ENCODE data around the gene RGS6.
A peak's percentile ranks its signal among the peaks of the same experiment; 100 is the strongest.

Gene RGS6

DNA sequence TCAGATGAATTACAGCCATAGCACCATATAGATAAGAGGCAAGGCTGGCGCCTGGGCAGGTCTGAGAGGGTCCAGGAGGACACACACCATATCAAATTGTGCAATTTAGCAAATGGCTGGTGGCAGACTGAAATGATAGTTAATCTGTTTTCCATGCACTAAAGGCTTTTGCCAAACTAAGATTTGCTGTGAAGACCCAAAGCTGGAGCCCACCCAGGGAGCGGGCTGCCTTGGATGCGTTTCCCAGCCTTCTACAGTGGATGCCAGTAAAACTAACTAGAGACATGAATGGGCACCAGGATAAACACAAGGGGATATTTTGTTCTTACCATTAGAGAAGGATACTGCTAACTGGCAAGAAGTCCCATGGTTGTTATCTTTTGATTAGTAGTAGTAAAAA is 486.6 kb downstream of the RGS6 start:
- DNase-seq, result no peak

DNA sequence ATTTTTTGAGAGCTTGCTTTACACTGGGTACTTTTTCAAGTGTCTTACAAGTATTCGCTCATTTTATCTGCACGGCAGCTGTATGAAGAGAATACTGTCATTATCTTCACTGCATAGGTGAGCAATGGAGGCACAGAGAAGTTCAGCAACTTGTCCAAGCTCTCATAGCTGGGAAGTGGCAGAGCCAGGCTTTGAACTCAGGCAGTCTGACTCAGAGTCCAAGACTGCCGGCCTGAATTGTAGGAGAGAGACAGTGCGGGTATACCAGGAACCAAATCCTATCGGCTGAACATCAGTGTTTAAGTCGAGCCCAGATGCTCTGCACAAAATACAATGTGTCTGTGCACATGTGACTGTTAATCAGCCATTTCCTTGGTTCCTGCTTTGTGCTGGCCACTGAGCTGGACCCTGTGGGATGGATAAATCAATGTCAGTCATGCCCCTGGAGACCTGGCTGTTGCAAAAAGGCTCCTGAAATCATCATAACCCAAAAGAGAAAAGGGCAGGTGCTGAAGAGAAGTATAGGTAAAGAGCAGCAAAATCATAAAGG is 487.1 kb downstream of the RGS6 start:
- DNase-seq, result no peak

DNA sequence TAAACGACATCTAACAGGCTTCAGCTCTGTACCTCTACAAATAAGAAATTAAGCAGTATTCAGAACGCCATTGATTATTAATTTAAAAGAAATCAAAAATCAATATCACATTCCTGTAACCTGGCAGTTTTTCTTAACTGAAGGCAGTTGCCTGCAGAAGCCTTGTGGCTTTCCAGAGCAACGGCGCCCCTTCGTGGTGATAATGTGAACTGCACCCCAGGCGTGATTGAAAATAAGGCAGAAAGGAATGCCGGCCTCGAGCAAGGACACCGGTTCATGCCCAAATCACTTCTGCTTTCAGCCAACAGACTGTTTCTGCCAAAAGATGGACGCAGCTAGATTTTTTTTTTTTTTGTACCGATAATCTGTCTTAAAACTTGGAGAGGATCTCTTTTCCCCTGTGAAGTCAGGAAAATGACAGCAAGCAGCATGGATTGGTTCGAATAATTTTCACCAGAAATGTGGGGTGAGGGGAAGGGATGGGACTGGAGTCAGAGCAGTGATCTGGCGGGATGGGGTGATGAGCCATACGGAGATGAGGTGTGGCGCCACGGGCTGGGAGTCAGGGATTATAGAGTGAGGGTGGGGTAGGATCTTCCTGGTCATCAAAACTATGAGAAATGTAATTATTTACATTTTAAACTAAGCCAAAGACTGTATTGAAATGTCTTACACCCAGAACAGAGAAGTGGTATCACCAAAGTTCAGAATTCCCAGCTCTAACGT is 488.7 kb downstream of the RGS6 start:
- peak; percentile 37 for DNase-seq

DNA sequence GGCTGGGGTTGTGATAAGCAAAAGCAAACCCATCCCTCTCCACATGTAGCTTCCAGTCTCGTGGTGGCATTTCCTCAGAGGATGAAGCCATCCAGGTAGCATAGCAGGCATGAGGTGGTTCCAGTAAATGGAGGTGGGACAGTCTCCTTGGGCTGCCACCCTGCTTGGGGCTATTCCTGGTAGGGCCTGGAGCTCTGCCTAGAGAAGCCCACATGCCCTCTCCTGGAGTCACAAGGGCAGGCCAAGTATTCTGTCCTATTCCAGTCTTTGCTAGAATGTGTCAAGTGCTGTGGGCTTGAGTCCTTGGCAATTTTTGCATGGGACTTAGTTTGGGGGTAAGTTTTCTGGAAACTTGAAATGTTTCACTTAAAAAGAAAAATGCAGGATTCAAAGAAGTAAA is 491.7 kb downstream of the RGS6 start:
- DNase-seq, result no peak

DNA sequence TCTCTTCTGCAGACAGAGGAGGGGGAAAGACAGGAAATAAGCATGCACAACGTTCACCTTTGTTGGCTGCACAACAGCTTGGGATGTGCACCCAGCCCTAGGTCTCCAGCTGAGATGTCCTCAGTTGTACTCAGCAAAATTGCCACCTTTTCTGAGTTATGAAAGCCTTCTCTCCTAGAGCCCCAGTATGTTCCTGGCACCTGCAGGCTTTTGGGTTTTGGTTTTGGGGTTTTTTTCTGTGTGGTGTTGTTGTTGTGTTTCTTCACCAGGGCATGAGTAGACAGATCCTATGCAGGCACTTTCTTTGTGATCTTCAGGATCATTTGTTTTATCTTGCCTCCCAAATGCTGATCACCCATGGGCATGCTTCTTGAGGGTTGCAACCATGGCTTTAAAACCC is 498.2 kb downstream of the RGS6 start:
- no peak for DNase-seq

DNA sequence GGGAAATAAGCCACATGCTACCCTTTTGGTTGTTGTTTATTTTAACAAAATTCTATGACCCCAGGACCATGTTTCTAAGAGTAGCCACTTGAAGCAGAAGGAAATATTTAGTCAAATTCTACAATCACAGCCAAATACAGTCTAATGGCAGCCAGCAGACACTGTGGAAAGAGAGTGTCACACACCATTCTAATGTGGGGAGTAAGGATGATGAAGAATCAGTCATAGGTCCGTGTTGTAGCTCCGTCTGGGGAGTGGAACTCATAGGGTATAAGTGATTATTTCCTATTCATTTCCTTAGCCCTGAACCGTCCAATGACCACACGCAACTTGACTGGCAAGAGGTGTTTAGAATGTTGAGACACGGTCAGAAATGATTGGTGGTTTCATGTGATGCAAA is 500.5 kb downstream of the RGS6 start:
- DNase-seq, result no peak

DNA sequence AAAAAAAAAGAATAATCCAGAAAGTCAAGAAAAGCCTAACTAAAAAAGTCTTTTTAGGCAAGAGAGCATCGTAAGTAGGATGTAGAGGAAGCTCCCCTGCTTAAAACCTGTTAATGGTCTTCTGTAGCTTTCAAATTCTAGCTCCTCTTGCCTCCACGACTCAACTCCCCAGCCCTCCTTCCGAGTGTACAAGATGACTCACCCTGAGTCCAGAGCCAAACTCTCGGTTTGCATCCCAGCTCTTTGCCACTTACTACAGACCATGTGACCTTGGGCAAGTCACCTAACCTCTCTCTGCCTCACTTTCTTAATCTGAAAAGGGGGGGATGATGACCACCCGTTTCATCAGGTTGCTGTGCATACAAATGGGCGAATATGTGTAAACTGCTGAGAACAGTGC is 501.3 kb downstream of the RGS6 start:
- no peak for DNase-seq

DNA sequence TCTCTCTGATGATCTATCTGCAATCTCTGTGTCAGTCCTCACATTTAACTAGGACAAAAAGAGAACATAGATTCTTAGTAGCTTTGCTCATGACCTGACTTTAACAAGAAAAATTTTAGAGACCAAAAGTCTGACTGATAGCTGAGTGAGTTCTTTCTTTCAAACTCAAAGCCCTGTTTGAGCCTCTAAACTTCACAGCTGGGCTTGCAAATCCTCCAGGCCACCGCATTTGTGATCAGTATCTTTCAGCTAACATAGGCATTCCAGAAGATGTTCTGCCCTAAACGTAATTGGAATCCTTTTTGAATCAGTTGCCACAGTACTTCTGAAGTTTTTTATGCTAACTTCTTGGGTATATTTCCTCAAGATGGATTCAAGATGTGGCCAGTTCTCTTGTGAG is 502.6 kb downstream of the RGS6 start:
- DNase-seq, result no peak

DNA sequence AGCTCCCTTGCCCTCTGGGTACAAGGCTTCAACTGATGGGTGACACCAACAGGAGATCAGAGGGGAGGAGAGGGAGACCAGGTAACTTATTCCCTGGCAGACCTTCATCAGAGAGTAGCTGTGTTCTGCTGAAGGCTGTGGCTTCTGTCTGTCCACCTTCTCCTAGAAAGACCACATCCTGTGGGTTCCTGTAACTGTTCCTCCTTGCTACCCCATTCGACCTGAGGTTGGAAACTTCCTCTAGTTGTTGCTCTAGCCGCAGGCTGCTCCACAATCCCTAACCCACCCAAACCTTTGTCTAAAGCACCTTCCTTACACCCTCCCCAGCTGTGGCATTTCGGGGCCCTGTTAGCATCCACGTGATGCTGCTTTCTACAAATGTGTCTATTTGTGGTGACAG is 507.5 kb downstream of the RGS6 start:
- no peak for DNase-seq

DNA sequence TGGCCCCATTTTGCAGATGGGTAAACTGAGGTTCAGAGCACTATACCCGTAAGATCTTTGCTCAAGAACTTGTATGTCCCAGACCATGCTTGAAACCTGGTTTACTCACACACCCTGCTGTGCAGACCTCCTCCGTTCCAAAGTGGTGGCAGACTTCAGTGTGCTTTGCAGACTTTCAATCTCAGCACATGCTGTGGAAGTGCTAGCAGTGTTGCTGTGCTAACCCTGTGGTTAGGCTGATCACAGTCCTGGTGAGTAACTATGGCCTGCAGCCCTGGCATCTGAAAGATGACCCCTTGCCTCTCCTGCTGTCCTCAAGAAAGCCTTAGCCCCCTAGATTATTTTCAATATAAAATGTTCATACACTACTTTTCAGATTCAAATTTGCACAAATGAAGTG is 511.0 kb downstream of the RGS6 start:
- DNase-seq, result no peak

DNA sequence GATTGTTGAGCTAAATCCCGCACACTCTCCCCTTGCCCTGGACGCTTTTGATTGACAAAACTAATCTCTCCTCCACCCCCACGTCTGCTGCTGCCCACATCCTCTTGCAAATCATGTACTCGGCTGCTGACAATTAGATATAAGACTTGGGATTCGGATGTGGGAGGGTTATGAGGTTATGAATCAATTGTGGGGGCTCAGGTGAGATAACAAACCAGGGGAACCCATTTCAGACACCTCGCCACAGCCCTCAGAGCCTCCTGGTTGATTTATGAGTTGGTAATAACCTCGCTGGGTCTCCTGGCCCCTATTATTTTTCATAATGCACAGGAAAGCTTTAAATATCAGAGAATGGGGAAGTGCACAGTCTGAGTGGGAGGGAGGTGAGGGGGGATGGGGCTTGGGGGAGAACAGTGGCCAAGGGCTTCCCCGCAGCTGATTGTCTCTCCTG is 511.8 kb downstream of the RGS6 start:
- DNase-seq, result no peak

DNA sequence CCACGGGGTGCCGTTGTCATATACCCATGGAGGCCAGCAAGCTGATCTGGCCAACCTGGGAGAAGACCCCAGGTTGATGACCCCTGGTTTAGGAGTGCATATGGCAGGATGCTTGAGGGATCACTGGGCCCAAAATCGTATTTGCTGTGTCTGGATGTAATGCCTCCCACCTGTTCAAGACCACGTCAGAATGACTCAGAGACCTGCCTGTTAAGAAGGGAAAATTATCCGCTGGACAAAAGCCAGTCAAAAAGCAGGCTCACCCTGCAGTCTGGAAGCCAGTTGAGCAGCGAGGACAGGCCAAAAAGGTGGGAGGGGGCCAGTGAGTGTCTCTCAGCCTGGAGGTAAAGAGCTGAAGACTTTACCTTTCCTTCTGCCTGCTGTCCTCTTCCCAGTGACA is 512.5 kb downstream of the RGS6 start:
- no peak for DNase-seq

DNA sequence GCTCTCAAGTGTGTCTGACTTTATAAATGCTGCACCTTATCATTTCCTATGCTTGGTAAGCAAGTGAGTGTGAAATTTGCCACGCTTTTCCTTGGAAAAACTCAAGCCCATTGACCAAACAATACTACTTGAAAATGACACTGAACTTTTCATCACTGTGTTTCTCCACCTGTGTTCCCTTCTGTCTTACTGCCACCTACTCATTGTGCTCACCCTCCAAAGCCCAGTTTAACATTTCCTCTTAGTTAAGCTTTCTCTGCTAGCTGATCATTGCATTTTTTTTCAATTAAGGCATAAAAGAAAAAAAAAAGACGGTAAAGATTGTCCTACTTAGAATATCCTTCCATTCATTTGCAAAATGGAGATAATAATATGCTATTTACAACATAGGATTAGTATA is 516.0 kb downstream of the RGS6 start:
- no peak for DNase-seq

DNA sequence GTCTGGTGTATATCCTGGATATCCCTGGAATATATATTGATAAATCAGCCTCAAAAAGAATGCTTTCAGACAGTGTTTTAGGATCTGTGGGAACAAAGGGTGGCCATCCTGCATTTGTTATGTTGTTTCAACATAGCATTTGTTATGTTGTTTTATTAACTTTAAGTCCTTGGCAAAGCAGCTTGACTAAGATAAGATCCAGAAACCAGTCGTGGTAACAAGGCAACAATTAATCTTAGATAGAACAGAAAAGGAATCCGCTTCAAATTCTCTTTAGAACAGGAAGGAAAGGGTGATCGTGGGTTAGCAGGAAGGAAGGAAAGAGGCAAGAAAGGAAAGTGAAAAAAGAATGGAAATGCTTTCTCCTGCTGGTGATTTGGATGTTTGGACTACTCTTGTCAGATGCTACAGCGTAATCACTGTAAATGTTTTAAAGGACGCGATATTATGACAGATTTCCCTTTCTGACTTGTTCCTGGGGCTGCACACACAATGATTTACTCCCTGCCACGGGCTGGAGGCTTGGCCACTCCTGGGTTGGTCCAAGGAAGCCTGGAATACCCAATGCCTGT is 518.3 kb downstream of the RGS6 start:
- DNase-seq, result no peak

DNA sequence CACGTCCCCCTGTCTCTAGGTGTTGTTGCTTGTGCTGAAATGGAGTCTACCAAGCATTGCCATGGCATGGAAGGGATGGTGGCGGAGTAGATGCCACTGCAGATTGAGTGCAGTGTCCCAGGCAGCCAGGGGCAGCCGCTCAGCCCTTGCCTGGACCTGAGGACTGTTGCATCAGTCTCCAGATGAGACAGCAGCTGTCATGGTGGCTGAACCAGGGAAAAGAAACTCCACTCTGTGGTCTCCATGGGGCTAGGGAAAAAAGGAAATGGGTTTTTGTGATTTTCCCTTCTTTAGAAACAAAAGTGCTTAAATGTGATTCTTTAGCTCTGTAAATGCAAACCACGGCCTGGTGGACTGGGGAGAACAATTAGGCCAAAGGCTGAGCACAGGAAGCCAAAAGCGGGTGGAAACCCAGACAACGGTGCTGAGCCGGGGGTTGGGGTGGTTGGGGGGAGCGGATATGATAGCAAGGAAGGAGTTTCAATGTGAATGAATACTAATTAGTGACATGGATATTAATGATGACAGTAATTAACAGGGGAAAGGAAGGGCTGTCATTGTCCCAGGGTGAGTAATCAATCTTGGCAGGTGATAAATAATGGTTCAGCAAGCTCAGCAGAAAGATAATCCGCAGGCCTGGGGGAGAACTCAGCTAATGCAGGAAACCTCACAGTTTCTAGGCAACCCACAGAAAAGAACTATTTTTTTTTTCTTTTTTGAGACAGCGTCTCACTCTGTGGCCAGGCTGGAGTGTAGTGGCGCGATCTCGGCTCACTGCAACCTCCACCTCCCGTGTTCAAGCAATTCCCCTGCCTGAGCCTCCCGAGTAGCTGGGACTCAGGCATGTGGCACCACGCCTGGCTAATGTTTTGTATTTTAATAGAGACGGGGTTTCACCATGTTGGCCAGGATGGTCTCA is 519.1 kb downstream of the RGS6 start:
- peak; percentile 6 for DNase-seq

DNA sequence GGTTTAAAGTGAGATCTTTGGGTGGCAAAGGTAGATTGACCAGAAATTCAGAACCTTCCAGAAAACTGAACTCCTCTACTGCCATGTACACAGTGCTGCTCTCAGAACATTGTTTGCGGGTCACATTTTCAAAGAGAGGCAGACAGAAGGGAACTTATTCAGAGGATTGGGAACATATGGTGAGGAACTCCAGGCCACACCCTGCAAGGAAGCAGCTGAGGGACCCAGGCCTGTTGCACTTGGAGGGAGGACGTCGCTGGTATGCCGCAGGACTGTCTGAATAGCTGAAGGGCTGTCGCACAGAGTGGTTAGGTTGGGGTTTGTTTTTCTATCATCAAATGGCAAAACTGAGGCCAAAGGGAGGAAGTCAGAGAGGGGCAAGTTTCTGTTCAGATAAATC is 520.5 kb downstream of the RGS6 start:
- no peak for DNase-seq

DNA sequence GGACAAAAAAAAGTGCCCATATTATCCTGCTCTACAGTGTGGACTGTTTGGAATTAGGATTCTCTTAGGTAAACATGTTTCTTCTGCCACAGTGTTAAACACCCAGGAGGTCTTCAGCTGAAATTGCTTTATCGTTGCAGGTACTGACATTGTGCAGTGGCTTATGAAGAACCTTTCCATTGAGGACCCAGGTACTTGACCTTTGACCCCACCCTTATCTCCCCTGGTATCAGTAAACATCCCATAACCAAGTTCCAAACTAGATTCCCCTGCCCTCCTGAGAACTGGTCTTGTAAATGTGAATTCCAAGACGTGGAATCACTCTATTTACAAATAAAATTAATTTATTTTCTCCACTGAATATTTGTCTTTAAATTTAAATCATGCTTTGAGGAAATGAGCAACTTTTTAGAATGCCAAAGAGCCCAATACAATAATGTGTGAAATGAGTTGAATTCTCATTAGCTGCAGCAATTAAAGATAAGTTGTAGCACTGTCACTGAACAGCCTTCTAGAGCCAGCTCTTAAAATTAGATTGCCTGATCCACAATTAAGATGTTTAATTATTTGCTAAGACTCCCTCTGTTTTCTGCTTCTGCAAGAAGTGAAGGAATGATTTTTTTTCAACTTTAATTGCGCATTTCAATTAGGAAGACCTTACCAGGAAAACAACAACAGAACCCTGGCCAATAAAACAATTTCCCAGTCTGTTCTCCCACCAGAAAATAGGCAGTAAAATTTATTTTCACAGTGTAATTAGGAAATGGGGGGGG is 522.3 kb downstream of the RGS6 start:
- DNase-seq, result no peak

DNA sequence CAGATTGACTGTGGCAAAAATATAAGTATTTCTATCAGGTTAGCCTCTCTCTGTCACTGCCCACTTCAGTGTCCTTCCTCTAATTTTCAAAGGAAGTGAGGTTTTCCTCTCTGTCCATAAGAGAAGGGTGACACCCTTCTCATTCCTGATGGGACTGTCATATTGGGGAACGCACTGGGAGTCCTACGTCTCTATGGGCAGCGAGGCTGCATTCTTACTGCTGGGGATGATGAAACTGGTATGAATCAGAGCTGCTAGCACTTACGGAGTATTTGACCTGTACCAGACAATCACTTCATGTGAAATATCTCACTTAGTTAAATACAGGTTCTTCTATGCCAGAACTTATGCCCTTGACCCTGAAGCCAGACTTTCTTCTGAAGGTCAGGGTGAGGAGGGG is 525.4 kb downstream of the RGS6 start:
- no peak for DNase-seq

DNA sequence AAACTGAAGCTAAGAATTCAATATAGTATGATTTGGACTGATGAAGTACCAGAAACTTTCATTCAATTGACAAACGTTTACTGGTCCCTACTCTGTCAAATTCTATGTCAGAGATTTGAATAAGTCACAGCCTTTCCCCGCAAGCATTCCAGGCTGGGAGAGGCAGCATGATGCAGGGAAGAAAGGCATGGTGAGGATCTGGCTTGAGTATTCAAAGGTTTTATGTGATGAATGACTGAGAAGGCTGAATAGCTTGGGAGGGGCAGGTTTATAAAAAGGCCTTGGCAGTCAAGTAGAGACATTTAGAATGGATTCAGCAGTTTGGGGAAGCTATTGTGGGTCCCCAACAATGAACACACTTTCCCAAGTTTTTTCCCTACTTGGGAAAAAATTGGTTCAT is 529.8 kb downstream of the RGS6 start:
- DNase-seq, result no peak

DNA sequence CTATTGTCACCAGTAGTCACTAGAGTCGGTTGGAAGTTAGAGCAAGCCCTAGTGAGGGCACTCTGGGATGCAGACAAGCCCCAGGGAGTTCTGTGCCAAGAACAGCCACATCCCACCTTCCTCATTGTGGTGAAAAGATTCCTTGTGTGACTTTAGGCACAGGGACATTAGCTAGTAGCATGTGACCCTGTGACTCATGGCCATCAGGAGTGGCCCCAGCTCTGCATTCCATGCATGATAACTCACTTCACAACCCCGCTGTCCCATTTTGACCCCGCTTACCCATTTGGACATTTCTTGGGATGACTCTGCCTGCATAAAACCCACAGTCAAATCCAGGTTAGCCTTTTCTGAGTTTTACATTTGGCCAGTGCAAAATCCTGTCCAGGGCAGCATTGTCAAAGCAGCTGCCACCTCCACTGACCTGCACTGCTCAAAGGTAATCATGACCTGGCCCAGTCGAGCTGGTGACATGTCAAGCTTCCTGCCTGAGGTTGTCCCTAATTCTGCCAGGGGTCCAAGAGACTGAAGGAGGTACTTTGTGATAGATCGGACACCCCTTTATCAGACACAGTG is 531.1 kb downstream of the RGS6 start:
- DNase-seq, result no peak

DNA sequence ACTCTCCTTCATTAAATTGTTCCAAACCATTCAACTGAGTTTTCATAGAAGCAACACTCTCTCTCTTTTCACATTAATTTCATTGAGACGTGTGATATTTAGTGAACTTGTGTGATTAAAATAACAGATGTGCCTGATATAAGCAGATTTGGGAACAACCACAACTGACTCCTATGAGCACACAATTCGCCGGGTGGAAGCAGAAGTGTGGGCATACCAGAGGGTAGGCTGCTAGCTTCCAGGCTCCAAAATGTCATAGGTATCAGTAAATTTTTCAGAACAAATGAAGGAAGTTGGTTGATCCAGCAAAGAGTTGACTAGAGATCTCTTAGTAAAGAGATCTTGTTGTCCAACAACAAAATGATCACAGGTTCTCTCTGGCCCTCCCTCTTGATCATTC is 532.0 kb downstream of the RGS6 start:
- DNase-seq, result no peak

DNA sequence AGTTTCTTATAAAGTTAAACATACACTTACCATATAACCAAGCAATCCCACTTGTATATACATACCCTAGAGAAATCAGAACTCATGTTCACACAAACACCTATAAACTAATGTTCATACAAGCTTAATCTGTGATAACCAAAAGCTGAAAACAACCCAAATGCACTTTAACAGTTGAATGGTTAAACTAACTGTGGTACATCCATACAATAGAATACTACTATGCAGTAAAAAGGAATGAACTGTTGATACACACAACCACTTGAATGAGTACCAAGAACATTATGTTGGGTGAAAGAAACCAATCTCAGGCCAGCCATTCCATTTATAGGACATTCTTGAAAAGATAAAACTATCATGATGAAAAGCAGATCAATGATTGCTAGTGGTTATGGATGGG is 534.1 kb downstream of the RGS6 start:
- DNase-seq, result no peak
